ENCODE measurements around the gene VMP1. TPM values are rescaled to one million over a fixed set of nuclear protein-coding genes. Genes with fewer than 3 reads are reported as not detected.
A peak's percentile ranks its signal among the peaks of the same experiment; 100 is the strongest.

VMP1 gene
- total and polyA plus RNA-seq, 2 of the 13 experiments (the other 11 are each of a cell fraction or from before 2014, with no cell fraction given): 186 to 271 TPM

- TF ChIP-seq HMGXB3 (CRISPR knock-in tag; IDR thresholded peaks at IDR 0.05; ENCODE audit: borderline replicate concordance) (peak; percentile 28; the same call in 1 of the 2 replicates), ZNF652 (CRISPR knock-in tag; IDR thresholded peaks at IDR 0.05; ENCODE audit: borderline replicate concordance, low read depth) (no peak), PATZ1 (CRISPR knock-in tag; IDR thresholded peaks at IDR 0.05) (peak; percentile 64; the same call in 1 of the 2 replicates), SPEN (CRISPR knock-in tag; IDR thresholded peaks at IDR 0.05; ENCODE audit: low read depth) (peak; percentile 96), USF2 (IDR thresholded peaks at IDR 0.05; ENCODE audit: low read depth, low read length) (no peak), USF2 (CRISPR knock-in tag; IDR thresholded peaks at IDR 0.05; ENCODE audit: borderline replicate concordance) (no peak; the same call in 1 of the 2 replicates), ZNF383 (CRISPR knock-in tag; IDR thresholded peaks at IDR 0.05; ENCODE audit: borderline replicate concordance) (peak; percentile 48; the same call in 1 of the 2 replicates), ZBED4 (CRISPR knock-in tag; IDR thresholded peaks at IDR 0.05; ENCODE audit: borderline replicate concordance) (no peak; the same call in 1 of the 2 replicates), RBM39 (IDR thresholded peaks at IDR 0.05; ENCODE audit: low read depth, low read length, poor library complexity, severe bottlenecking) (no peak), ZSCAN9 (CRISPR knock-in tag; IDR thresholded peaks at IDR 0.05; ENCODE audit: borderline replicate concordance) (peak; percentile 89; the same call in 1 of the 2 replicates), GPN1 (CRISPR knock-in tag; IDR thresholded peaks at IDR 0.05; ENCODE audit: borderline replicate concordance) (no peak), ZNF234 (CRISPR knock-in tag; conservative IDR thresholded peaks at IDR 0.05) (0 out of 2 replicates have a peak, but pooled peaks have one; percentile 79), RELA (CRISPR knock-in tag; IDR thresholded peaks at IDR 0.05) (no peak), NAIF1 (CRISPR knock-in tag; IDR thresholded peaks at IDR 0.05; ENCODE audit: borderline replicate concordance) (peak; percentile 55; the same call in 1 of the 2 replicates), ZNF567 (CRISPR knock-in tag; IDR thresholded peaks at IDR 0.05; ENCODE audit: borderline replicate concordance) (peak; percentile 13; the same call in 1 of the 2 replicates)
These were observed at the start of gene VMP1, which contains the start of gene PTRH2 (continued) for GRCh38 chr17:59707149-59707970.
